ENCODE measurements around the gene ADAMTSL1. TPM values are rescaled to one million over a fixed set of nuclear protein-coding genes. Genes with fewer than 3 reads are reported as not detected.

The ADAMTSL1 gene
- total and polyA plus RNA-seq, 9 of the 15 experiments (the other 6 are each of a cell fraction or from before 2014, with no cell fraction given) = 0.01 TPM; not detected in 8

GRCh38 chr9:18632632-18633403 is 158.9 kb downstream of the ADAMTSL1 start (continued):
- TF ChIP-seq MXI1 (IDR thresholded peaks at IDR 0.05; ENCODE audit: low read depth, low read length) = no peak

DNA sequence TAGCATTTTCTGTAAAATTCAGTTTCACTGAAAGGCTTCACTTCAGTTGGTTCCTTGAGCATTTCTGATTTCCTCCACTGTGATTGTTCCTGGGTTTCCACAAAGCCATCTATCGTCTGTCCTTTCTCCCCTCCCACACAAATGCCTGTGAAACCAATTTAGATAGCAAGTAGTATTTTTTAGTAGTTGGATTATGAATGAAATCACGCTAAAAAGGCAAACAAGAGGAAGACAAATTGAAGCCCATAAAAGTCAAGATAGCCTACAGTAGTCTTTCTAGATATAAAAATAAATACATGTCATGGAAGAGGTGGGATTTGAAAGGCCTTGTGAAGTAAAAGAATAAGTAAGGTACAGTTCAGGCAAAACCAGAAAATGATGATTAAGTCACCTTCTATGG is 162.8 kb downstream of the ADAMTSL1 start:
- CTCF ChIA-PET (ENCODE audit: low intra/inter-chr PET ratio) = no interaction called here
- Histone ChIP-seq H3K4me2 (ENCODE audit: insufficient read depth, low read length) (no peak overlapping the region), H2AFZ (ENCODE audit: low read depth, low read length) (no peak overlapping the region), H3K27ac (ENCODE audit: extremely low read depth, low read depth, low read length) (no peak overlapping the region), H3K79me2 (ENCODE audit: control insufficient read depth, insufficient read depth, low read length) (no peaks in the 10 kb centered on the region), H3K9me3 (replicated peaks; ENCODE audit: control insufficient read depth, insufficient read depth, low read depth, low read length) (no peaks in the 10 kb centered on the region), H3K9ac (ENCODE audit: insufficient read depth in 1 of 2, low read depth in 2 of 2, low read length in 2 of 2) (no peak overlapping the region), H4K20me1 (replicated peaks; ENCODE audit: control insufficient read depth, insufficient read depth, low read length) (no peaks in the 10 kb centered on the region), H3K4me3 (no peak overlapping the region), H3K27me3 (ENCODE audit: control insufficient read depth in 2 of 2, insufficient read depth in 2 of 2, low read length in 2 of 2) (no peaks in the 10 kb centered on the region), H3K9me1 (ENCODE audit: control insufficient read depth, insufficient read depth, low read length) (no peaks in the 10 kb centered on the region), H3K4me1 (replicated peaks in 1 of 2; ENCODE audit: control insufficient read depth in 2 of 2, insufficient read depth in 2 of 2, low read length in 2 of 2) (no peaks in the 10 kb centered on the region), H3K36me3 (ENCODE audit: control insufficient read depth, insufficient read depth, low read length) (no peaks in the 10 kb centered on the region)
- ATAC-seq (no peak), FAIRE-seq (no peak), DNase-seq (ENCODE audit: extremely low read depth in 1 of 4, low spot score in 3 of 4) (no peak)
- WGBS (ENCODE audit: insufficient coverage, low coverage, missing lambda C conversion rate) = 0% methylated on average over 2 of the region's 2 CpGs
- no peak for TF ChIP-seq U2AF2 (optimal IDR thresholded peaks at IDR 0.05; ENCODE audit: low read depth, low read length)
- no peak for TF ChIP-seq SRSF9 (IDR thresholded peaks at IDR 0.05; ENCODE audit: borderline replicate concordance, low read depth, low read length)
- no peak for TF ChIP-seq TCF7 (IDR thresholded peaks at IDR 0.05; ENCODE audit: borderline replicate concordance)
- no peak for TF ChIP-seq NRF1 (conservative IDR thresholded peaks at IDR 0.05 in 1 of 2, IDR thresholded peaks at IDR 0.05 in 1 of 2)
- TF ChIP-seq KDM2B (CRISPR knock-in tag; IDR thresholded peaks at IDR 0.05) = no peak
- no peak for TF ChIP-seq NCOA6 (IDR thresholded peaks at IDR 0.05)
- no peak for TF ChIP-seq NBN (IDR thresholded peaks at IDR 0.05; ENCODE audit: low read depth)
- TF ChIP-seq, protein P1, sequence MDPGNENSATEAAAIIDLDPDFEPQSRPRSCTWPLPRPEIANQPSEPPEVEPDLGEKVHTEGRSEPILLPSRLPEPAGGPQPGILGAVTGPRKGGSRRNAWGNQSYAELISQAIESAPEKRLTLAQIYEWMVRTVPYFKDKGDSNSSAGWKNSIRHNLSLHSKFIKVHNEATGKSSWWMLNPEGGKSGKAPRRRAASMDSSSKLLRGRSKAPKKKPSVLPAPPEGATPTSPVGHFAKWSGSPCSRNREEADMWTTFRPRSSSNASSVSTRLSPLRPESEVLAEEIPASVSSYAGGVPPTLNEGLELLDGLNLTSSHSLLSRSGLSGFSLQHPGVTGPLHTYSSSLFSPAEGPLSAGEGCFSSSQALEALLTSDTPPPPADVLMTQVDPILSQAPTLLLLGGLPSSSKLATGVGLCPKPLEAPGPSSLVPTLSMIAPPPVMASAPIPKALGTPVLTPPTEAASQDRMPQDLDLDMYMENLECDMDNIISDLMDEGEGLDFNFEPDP (CRISPR knock-in tag; IDR thresholded peaks at IDR 0.05) = no peak
- TF ChIP-seq EWSR1 (IDR thresholded peaks at IDR 0.05; ENCODE audit: borderline replicate concordance, low read depth, partially characterized antibody) = no peak
- TF ChIP-seq, protein P2, sequence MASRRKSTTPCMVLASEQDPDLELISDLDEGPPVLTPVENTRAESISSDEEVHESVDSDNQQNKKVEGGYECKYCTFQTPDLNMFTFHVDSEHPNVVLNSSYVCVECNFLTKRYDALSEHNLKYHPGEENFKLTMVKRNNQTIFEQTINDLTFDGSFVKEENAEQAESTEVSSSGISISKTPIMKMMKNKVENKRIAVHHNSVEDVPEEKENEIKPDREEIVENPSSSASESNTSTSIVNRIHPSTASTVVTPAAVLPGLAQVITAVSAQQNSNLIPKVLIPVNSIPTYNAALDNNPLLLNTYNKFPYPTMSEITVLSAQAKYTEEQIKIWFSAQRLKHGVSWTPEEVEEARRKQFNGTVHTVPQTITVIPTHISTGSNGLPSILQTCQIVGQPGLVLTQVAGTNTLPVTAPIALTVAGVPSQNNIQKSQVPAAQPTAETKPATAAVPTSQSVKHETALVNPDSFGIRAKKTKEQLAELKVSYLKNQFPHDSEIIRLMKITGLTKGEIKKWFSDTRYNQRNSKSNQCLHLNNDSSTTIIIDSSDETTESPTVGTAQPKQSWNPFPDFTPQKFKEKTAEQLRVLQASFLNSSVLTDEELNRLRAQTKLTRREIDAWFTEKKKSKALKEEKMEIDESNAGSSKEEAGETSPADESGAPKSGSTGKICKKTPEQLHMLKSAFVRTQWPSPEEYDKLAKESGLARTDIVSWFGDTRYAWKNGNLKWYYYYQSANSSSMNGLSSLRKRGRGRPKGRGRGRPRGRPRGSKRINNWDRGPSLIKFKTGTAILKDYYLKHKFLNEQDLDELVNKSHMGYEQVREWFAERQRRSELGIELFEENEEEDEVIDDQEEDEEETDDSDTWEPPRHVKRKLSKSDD (conservative IDR thresholded peaks at IDR 0.05; ENCODE audit: low read length) = no peak
- TF ChIP-seq MCM5 (IDR thresholded peaks at IDR 0.05; ENCODE audit: low read depth) = no peak
- TF ChIP-seq ELF1 (tag; IDR thresholded peaks at IDR 0.05) = no peak
- no peak for TF ChIP-seq ZC3H4 (CRISPR knock-in tag; IDR thresholded peaks at IDR 0.05; ENCODE audit: borderline replicate concordance)
- TF ChIP-seq HDAC2 (IDR thresholded peaks at IDR 0.05) = no peak
- no peak for TF ChIP-seq MCM3 (IDR thresholded peaks at IDR 0.05)
- no peak for TF ChIP-seq XRCC4 (IDR thresholded peaks at IDR 0.05; ENCODE audit: extremely low read depth, insufficient read depth, insufficient read length)
- TF ChIP-seq SRSF7 (optimal IDR thresholded peaks at IDR 0.05; ENCODE audit: low read depth, low read length) = no peak
- no peak for TF ChIP-seq SP2 (IDR thresholded peaks at IDR 0.05; ENCODE audit: extremely low read depth, low read depth, low read length, poor library complexity, severe bottlenecking)
- in situ Hi-C loops (cut with MboI) = no loop called here
- BruUV-seq (replicated peaks) = no TSS peak
- intact Hi-C loops (cut with micrococcal nuclease) = no loop called here
- POLR2A ChIA-PET = no interaction called here

Data from K562 (cell line).